ENCODE results near the gene INAVA.

GRCh38 chr1:200862713-200863415 is 31.8 kb upstream of the INAVA start:
- no peak for TF ChIP-seq CTCF (IDR thresholded peaks at IDR 0.05)
- TF ChIP-seq ZFX (IDR thresholded peaks at IDR 0.05; ENCODE audit: borderline replicate concordance): no peak
